Astrocyte of the cerebellum (primary cell): ENCODE measurements around the gene SNAI1.

Experiments used
- DNase-seq: peaks from one replicate; pipeline ENCODE4 v3.0.0-alpha.2; 2011; ENCODE audit warnings: low read depth
- H3K4me3 ChIP-seq: 2 replicates; pipeline ENCODE4 v1.5.1; 2011; ENCODE audit warnings: mild to moderate bottlenecking, low read depth, low read length, moderate library complexity
- CTCF ChIP-seq: IDR thresholded peaks from 2 replicates; pipeline ENCODE4 v1.5.1; 2012; ENCODE audit warnings: low read length, low read depth, moderate library complexity, mild to moderate bottlenecking; ENCODE audit errors: missing control alignments
- in situ Hi-C: cut with HindIII; loops from 2 replicates; pipeline ENCODE4 v1.10.0; 2017; ENCODE audit warnings: low sequenced_read_pairs

Gene SNAI1

GRCh38 chr20:50036703-50037102 lies 53.9 kb downstream of the SNAI1 start:
- no peak for DNase-seq
- in situ Hi-C loops: no loop called here
- TF ChIP-seq CTCF: no peak
- H3K4me3 ChIP-seq: no peak overlapping the region

GRCh38 chr20:50037123-50037522 lies 54.3 kb downstream of the SNAI1 start:
- TF ChIP-seq CTCF: no peak
- no peak overlapping the region for H3K4me3 ChIP-seq
- in situ Hi-C loops: no loop called here
- no peak for DNase-seq

- in situ Hi-C loops: no loop called here
- no peak overlapping the region for H3K4me3 ChIP-seq
- no peak for DNase-seq
- no peak for TF ChIP-seq CTCF
Observed at GRCh38 chr20:50037575-50037974, 54.8 kb downstream of the SNAI1 start.

GRCh38 chr20:50038169-50038568 lies 55.4 kb downstream of the SNAI1 start:
- in situ Hi-C loops: no loop called here
- no peak for DNase-seq
- TF ChIP-seq CTCF: no peak
- H3K4me3 ChIP-seq: no peak overlapping the region
